Stimulated activated CD4-positive, alpha-beta T cell treated with anti-CD3 and anti-CD28 coated beads, Interleukin-15, amount 100 ng/mL, for 1 hour (primary cell): ENCODE data around the gene RNF115.

Source experiments
- DNase-seq, 2 donors: peaks; one replicate each; pipeline ENCODE4 v3.0.0-alpha.2; 2020; ENCODE audit warnings: low read depth in 1 of 2, low spot score in 1 of 2

Gene RNF115

DNA sequence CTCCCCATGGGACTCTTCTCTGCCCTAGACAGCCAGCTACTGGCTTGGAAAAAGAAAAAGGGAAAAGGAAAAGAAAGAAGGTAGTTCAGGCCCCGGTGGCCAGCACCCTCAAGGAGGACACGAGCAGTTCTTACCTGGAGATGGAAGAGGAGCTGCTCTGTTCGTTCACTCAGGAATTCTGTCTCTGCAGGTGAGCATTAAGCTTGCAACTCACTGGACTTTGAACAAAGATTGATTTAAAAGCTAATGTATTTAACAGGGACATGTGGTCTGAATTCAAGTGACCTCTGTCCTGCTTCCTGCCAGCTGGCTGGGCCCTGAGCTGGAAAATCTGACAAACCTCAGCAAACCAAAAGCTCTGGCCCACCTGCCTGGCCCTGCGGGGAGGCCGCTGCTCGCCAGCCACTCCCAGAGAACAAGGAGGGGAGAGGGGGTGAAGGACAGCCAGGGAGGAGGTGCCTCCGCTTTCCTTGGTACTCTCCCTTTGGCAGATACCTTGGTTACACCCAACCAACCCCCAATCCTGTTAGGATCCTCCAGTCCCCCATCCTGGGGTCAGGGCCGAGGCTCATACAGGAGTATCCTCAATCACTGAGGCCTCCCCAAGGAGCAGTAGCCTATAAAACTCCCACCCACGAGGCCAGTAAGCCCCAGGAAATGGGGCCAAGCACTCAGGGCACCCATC lies 116.6 kb downstream of the RNF115 start, which contains the start of gene PDZK1:
PDZK1 (minus strand) TSS at position 186 of the 685 bp plus-strand sequence. CDS start 19,347 bp downstream, outside the sequence.
- no peak for DNase-seq

GRCh38 chr1:145706086-145706664 lies 117.7 kb downstream of the RNF115 start:
- no peak for DNase-seq

GRCh38 chr1:145705622-145706021 lies 118.3 kb downstream of the RNF115 start:
- DNase-seq = no peak

DNA sequence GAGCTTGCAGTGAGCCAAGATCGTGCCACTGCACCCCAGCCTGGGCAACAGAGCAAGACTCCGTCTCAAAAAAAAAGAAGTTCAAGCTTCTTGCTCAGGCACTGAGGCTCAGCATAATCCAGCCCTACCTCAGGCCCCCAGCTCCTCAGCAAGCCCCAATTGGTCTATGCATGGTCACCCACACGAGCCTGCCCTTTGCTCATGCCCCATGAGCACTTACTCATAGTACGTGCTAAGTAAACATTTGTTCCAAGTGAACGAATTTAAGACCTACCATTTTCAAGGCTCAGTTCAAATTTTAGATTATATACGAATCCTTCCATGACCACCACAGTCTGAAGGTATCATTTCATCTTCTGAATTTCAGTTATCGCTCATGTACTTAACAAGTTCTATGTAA lies 121.1 kb downstream of the RNF115 start:
- no peak for DNase-seq

DNA sequence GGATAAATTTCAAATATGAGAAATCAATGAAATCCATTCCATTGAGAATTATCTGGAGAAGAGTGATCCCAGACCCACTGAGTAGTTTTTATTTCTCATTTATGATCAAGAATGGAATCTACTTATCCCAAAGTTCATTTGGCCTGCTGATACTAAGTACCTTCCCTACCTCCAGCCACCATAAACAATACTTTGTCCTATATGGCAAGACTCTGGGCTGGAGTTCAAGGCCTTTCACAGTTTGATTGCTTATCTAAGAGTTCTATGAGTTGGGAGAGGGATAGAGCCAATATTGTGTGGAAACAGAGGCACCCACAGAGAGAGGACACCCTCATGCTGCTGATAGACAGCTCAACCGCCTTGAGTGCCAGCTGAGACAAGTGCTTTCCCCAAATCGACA lies 121.8 kb downstream of the RNF115 start:
- no peak for DNase-seq

- DNase-seq = no peak
Observed at GRCh38 chr1:145701306-145701862, 122.5 kb downstream of the RNF115 start.

GRCh38 chr1:145696630-145696960 lies 127.3 kb downstream of the RNF115 start:
- DNase-seq = no peak

- DNase-seq = no peak
Observed at GRCh38 chr1:145695821-145696629, 127.9 kb downstream of the RNF115 start.

GRCh38 chr1:145692785-145693443 lies 131.0 kb downstream of the RNF115 start:
- no peak for DNase-seq

- no peak for DNase-seq
Observed at GRCh38 chr1:145690587-145691558, 133.0 kb downstream of the RNF115 start.

DNA sequence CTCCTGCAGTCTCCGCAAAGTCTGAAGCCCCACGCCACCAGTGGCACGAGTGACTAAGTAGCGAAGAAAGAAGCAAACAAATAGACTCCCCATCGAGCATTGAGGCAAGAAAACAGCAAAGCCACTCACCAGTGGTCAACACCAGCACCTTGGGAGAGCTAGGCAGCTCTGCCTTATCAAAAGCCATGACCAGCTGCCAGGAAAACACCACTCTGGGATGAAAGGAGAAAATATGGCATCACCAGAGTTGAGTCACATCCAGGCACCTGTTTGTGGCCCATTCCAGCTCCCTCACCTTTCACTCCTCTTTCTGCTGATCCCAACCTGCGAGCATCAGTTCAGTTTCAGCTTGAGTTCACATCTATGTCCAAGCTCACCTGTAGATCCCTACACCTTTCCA lies 134.0 kb downstream of the RNF115 start:
- no peak for DNase-seq

- DNase-seq = no peak
Observed at GRCh38 chr1:145688924-145689323, 135.0 kb downstream of the RNF115 start.
